ENCODE results near the gene GMCL2. TPM values are rescaled to one million over a fixed set of nuclear protein-coding genes. Genes with fewer than 3 reads are reported as not detected.

The GMCL2 gene
- total and polyA plus RNA-seq, 11 donors = not detected

GRCh38 chr5:178204935-178205748 is 18.0 kb upstream of the GMCL2 start:
- no peaks in the 10 kb centered on the region for H3K9me3 ChIP-seq
- intact Hi-C loops (cut with DNase I) = loop anchor here in 1 of 10 donors (2.0 kb wide), 1 partner anchor 24 kb away; no protein-coding TSS in a partner anchor
- H3K36me3 ChIP-seq = peaks cover 0 to 47% (median 40%) of the 10 kb centered on the region in 9 donors
- H3K4me1 ChIP-seq = peaks cover 11 to 42% (median 24%) of the 10 kb centered on the region in 12 donors
- H3K27me3 ChIP-seq = no peaks in the 10 kb centered on the region
- WGBS, 4 donors = 0 to 1% (median 1%) methylated on average over 23 to 90 of the region's 90 CpGs
- TF ChIP-seq POLR2A (IDR thresholded peaks at IDR 0.05) (no peak), CTCF (IDR thresholded peaks at IDR 0.05) (peak in 1 of 12 donors; percentile 14)
- DNase-seq = peak; percentile 77 to 90 (median 86)
- peak overlapping the region; percentile 66 to 100 (median 92) for H3K4me3 ChIP-seq
- peak; percentile 27 to 67 (median 59) for ATAC-seq
- H3K27ac ChIP-seq = peak overlapping the region; percentile 71 to 97 (median 94)

- Histone ChIP-seq H3K27me3 (no peaks in the 10 kb centered on the region), H3K27ac (peak within 1 kb of the TSS; percentile 71 to 97 (median 94)), H3K36me3 (peaks cover 0 to 39% (median 33%) of the 10 kb centered on the region in 9 donors), H3K9me3 (no peaks in the 10 kb centered on the region), H3K4me1 (peaks cover 11 to 42% (median 24%) of the 10 kb centered on the region in 12 donors), H3K4me3 (peak within 1 kb of the TSS; percentile 66 to 100 (median 92))
- TF ChIP-seq POLR2A (IDR thresholded peaks at IDR 0.05) (peak; percentile 88 to 99), CTCF (IDR thresholded peaks at IDR 0.05) (no peak)
- intact Hi-C loops (cut with DNase I) = loop anchor here in 1 of 10 donors (2.0 kb wide), 1 partner anchor 24 kb away; no protein-coding TSS in a partner anchor
- WGBS, 4 donors = 0 to 1% (median 0%) methylated on average over 17 to 96 of the region's 96 CpGs
- peak; percentile 91 to 97 (median 95) for ATAC-seq
- DNase-seq = peak; percentile 95 to 97 (median 96)
These were observed 17.2 kb upstream of the GMCL2 start, which contains the start of gene HNRNPAB for GRCh38 chr5:178204182-178204934. TSS of gene HNRNPAB (plus strand) at chr5:178204533. CDS start at chr5:178204838, 305 bp downstream.

- peak in 1 of 4 donors; percentile 8 for ATAC-seq
- TF ChIP-seq CTCF (IDR thresholded peaks at IDR 0.05) = no peak
- no peak for TF ChIP-seq POLR2A (IDR thresholded peaks at IDR 0.05)
- 18 to 31% (median 24%) methylated on average over 30 of the region's 30 CpGs for WGBS, 4 donors
- Histone ChIP-seq H3K27ac (peak overlapping the region in 11 of 12 donors; percentile 16 to 97 (median 94)), H3K9me3 (no peaks in the 10 kb centered on the region), H3K36me3 (peaks cover 0 to 33% (median 26%) of the 10 kb centered on the region in 9 donors), H3K27me3 (no peaks in the 10 kb centered on the region), H3K4me1 (peaks cover 11 to 42% (median 24%) of the 10 kb centered on the region in 12 donors), H3K4me3 (peak overlapping the region; percentile 66 to 100 (median 92))
- intact Hi-C loops (cut with DNase I) = loop anchor here in 1 of 10 donors (2.0 kb wide), 1 partner anchor 25 kb away; no protein-coding TSS in a partner anchor
- DNase-seq = no peak
These were observed 16.6 kb upstream of the GMCL2 start for GRCh38 chr5:178203670-178204181.
